ENCODE measurements around the gene EPDR1.
"Not testable (repeated sequence)": the region's sequence is repeated elsewhere in the genome, so short reads cannot be mapped to it uniquely, and the experiment has no call there.

Gene EPDR1

GRCh38 chr7:37928878-37929277 is 8.4 kb downstream of the EPDR1 start:
- DNase-seq (ENCODE audit: low read depth): no peak

DNA sequence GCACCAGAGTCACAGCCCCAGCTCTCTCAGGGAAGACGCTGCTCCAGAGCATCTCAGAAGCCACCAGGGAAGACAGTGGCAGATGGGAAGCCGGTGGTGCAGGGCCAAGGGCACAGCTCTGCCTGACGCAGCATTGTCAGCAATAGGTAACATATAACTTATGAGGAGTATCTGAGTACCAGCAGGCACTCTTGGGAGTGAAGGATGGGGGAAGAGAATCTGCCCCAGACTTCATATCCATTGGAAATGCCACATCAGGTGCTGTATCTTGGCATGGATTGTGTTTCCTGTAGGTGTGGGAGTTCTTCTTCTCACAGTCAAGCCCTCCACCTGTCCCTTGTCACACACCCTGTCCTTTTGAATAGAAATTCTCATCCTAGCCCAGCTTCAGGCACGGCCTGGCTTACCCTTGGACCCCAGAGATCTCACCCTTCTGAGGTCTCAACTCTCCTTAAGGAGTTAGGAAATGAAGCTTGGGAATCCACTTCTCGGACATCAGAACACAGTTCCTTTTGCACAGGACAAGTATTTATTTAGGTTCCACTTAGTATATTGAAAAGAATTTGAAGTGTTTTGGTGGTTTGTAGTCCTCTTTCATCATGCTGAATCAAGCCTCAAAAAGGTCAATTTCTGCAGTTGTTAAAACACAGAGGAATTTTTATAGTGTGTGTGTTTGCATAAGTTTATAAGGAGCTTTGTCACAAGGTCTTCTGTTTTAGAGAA is 9.9 kb downstream of the EPDR1 start:
- DNase-seq (ENCODE audit: low read depth): no peak

GRCh38 chr7:37932543-37932942 is 12.1 kb downstream of the EPDR1 start:
- no peak for DNase-seq (ENCODE audit: low read depth)

DNA sequence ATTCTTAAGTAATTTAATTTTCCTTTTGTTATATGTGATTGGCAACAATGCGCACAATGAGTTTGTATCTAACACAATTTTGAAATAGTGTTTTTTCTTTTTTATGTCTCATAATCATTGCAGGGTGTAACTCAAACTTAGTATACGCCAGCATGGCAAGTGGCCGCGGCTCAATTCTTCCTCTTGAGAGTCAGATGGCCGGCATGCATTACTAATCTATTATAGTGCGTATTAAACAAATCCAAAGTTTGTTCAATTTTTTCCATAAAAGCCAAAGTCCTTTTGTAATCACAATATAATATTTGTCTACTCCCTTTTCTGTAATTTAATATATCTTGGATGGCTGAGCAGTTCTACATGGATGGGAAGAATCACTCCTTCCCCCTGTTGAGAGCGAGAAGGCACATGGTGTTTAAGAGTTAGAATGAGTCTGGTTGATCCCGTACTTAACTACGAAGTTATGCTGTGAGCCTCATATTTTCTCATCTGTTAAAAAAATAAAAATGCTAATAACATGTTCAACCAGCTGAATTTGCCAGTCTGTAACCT is 12.7 kb downstream of the EPDR1 start:
- no peak for DNase-seq (ENCODE audit: low read depth)

- no peak for DNase-seq (ENCODE audit: low read depth)
Measured at GRCh38 chr7:37942934-37943610, 22.6 kb downstream of the EPDR1 start.

- DNase-seq (ENCODE audit: low read depth): no peak
Measured at GRCh38 chr7:37943905-37944736, 23.7 kb downstream of the EPDR1 start.

- no peak for DNase-seq (ENCODE audit: low read depth)
Measured at GRCh38 chr7:37944737-37945054, 24.3 kb downstream of the EPDR1 start.

GRCh38 chr7:37945336-37945735 is 24.9 kb downstream of the EPDR1 start:
- no peak for DNase-seq (ENCODE audit: low read depth)

- DNase-seq (ENCODE audit: low read depth): no peak
Measured at GRCh38 chr7:37947138-37947940, 26.9 kb downstream of the EPDR1 start.

DNA sequence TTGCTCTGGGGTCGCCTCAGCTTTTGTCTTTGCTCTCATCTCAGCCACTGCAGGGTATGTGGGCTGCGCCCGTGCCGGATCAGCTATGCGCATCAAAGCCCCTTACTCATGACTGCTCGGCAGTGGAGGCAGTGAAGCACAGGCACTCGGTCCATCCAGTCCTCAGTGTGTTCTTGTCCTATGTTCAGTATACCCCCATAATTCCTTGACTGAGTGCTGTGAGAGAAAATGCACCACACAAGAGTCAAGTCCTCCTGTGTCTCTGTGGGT is 27.4 kb downstream of the EPDR1 start:
- no peak for DNase-seq (ENCODE audit: low read depth)

GRCh38 chr7:37952240-37952639 is 31.8 kb downstream of the EPDR1 start:
- no peak for DNase-seq (ENCODE audit: low read depth)

DNA sequence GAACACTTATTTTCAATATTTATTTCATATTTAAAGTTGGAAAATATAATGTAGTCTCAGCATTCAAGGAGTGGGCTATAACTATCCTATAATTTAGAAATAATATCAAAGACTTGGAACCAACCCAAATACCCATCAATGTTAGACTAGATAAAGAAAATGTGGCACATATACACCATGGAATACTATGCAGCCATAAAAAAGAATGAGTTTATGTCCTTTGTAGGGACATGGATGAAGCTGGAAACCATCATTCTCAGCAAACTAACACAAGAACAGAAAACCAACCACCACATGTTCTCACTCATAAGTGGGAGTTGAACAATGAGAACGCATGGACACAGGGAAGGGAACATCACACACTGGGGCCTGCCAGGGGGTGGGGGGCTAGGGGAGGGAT is 33.8 kb downstream of the EPDR1 start:
- not testable (repeated sequence) for DNase-seq (ENCODE audit: low read depth)

DNA sequence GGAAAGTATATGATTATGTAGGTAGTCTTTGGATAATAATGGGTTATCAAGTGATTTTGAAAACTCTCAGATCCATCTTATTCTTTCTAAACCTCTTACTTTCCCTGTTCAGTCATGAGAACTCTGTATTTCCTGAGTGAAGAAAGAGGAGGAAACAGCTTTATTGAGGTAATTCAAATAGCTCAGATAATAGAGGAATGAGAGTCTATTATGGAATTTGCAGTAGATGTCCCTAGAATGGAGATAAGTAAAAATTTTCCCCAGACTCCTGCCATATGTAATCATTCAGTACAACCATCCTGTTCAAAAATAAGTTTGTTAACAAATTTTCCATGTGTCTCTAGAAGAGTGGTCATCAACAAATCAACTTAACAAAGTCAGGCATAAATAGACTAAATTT is 36.4 kb downstream of the EPDR1 start:
- no peak for DNase-seq (ENCODE audit: low read depth)

DNA sequence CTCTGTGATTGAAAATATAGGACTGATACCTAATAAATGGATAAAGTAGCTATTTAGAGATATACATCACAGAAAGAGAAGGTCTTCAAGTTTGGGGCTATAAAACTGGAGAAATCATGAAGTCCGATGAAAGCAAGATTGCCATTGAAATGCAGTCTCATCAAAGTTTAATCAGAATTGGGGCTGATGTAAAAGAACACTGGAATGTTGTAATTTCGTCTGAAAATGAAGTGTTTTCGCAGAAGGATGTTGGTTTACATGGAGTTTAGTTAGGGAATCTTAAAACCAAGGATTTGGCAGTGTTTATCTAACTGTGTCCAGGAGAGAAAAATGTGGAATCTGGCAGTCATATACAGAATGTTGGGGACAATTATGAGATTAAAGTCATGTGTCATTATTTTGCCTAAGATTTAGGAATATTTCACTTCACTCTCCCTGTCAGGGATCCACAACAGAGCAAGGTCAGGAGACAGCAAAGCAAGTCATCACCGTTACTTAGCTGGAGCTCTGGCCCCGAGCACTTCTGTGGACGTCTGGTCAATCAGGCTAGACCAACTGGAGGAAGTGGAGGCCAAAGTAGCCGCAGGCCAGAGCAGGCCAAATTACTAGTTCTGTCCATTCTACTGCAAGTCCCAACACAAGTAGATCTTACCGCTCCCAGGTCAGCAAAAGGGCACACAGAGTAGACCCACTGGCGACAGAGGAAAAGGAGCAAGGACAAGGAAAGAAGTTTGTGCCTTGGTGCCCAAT is 37.0 kb downstream of the EPDR1 start:
- no peak for DNase-seq (ENCODE audit: low read depth)

DNA sequence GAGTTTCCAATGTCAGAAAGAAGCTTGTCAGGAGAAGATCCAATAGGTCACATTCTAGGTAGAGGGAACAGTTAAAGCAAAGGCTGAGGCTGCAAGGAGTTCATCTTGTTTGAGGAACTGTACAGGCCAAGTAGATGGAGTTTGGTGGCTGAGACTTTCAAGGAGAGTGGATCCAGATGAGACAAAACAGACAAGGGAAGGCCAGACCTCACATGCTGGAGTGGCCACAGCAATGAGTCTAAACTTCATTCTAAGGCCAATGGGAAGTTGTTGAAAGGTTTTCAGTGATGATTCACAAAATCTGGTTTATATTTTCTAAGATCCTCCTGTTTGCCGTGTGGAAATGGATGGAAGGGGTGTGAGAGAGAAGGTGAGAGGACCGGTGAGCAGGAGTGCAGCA is 40.0 kb downstream of the EPDR1 start:
- no peak for DNase-seq (ENCODE audit: low read depth)

GRCh38 chr7:37961251-37961650 is 40.8 kb downstream of the EPDR1 start:
- DNase-seq (ENCODE audit: low read depth): no peak

DNA sequence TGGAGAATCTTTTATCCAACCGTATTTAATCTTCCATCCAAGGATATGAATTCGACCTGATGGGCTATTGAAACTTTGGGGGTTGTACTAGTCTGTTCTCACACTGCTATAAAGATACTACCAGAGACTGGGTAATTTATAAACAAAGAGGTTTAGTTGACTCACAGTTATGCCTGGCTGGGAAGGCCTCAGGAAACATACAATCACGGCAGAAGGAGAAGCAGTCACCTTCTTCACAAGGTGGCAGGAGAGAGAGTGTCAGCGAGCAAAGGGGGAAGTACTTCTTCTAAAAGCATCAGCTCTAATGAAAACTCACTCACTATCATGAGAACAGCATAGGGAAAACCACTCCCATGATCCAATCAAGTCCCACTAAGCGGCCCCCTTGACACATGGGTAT is 43.8 kb downstream of the EPDR1 start:
- DNase-seq (ENCODE audit: low read depth): no peak

GRCh38 chr7:37970211-37970610 is 49.8 kb downstream of the EPDR1 start:
- no peak for DNase-seq (ENCODE audit: low read depth)

DNA sequence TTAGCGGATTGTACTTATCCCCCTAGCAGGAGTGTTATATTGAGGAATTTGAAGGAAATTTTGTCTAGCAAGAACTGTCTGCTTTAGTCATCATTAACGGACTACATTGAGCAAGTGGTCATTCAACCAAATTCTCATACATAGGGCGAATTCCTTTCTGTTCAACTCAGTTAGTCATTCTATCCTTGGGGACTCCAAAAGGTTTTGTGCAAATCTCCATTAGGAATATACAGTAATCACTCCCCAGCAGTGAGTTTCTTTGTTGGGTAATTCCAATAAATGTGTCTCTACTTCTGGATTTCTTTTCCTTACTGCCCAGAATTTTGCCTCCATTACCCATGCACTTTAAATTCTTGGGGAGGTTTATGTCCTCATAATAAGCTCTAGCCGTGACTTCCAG is 51.1 kb downstream of the EPDR1 start:
- DNase-seq (ENCODE audit: low read depth): no peak

GRCh38 chr7:37973915-37974314 is 53.5 kb downstream of the EPDR1 start:
- no peak for DNase-seq (ENCODE audit: low read depth)

GRCh38 chr7:37974711-37975110 is 54.3 kb downstream of the EPDR1 start:
- DNase-seq (ENCODE audit: low read depth): no peak
